OCI-LY1 (cell line): ENCODE results near the gene KRT3.

ENCODE experiments used
- H2AFZ ChIP-seq: fragments of 200-600 bp; sonication (generic), shearing (Covaris generic); 2 replicates; pipeline ENCODE4 v1.6.0; 2014; ENCODE audit warnings: antibody characterized with exemption, mild to moderate bottlenecking, low read length
- H3F3A ChIP-seq: fragments of 200-600 bp; sonication (generic), shearing (Covaris generic); 2 replicates; pipeline ENCODE4 v1.6.0; 2014; ENCODE audit warnings: mild to moderate bottlenecking, antibody characterized with exemption, low read length, moderate library complexity; ENCODE audit not compliant: insufficient read depth
- H3K27ac ChIP-seq: fragments of 200-600 bp; sonication (generic); 2 replicates; pipeline ENCODE4 v1.5.1; 2014; ENCODE audit warnings: low read length, mixed run types, mild to moderate bottlenecking, low read depth; ENCODE audit not compliant: poor library complexity, severe bottlenecking
- H3K27me3 ChIP-seq: fragments of 200-600 bp; sonication (generic); 2 replicates; pipeline ENCODE4 v1.6.0; 2014; ENCODE audit warnings: antibody characterized with exemption, mild to moderate bottlenecking, low read length, moderate library complexity; ENCODE audit not compliant: insufficient read depth
- H3K36me3 ChIP-seq: fragments of 200-600 bp; sonication (generic); 2 replicates; pipeline ENCODE4 v1.6.1; 2014; ENCODE audit warnings: mild to moderate bottlenecking, antibody characterized with exemption, low read length, moderate library complexity, mixed read lengths; ENCODE audit not compliant: insufficient read depth
- H3K4me1 ChIP-seq: fragments of 200-600 bp; sonication (generic); 2 replicates; pipeline ENCODE4 v1.5.1; 2014; ENCODE audit warnings: mild to moderate bottlenecking, low read length, moderate library complexity; ENCODE audit not compliant: insufficient read depth, severe bottlenecking
- H3K4me2 ChIP-seq: fragments of 200-600 bp; sonication (generic), shearing (Covaris generic); 2 replicates; pipeline ENCODE4 v1.6.1; 2014; ENCODE audit warnings: low read length
- H3K4me3 ChIP-seq: fragments of 200-600 bp; sonication (generic); 2 replicates; pipeline ENCODE4 v1.5.1; 2014; ENCODE audit warnings: low read length, low read depth, mild to moderate bottlenecking, mixed read lengths; ENCODE audit not compliant: poor library complexity, severe bottlenecking
- H3K79me2 ChIP-seq: fragments of 200-600 bp; shearing (Covaris generic); 2 replicates; pipeline ENCODE4 v1.6.1; 2016; ENCODE audit warnings: mixed run types, low read length, mixed read lengths; ENCODE audit not compliant: insufficient read depth
- H3K9ac ChIP-seq: fragments of 200-600 bp; sonication (generic), shearing (Covaris generic); 2 replicates; pipeline ENCODE4 v1.6.1; 2014; ENCODE audit warnings: mild to moderate bottlenecking, low read length, mixed read lengths
- H3K9me2 ChIP-seq: fragments of 200-600 bp; sonication (generic), shearing (Covaris generic); 2 replicates; pipeline ENCODE4 v1.6.1; 2014; ENCODE audit warnings: low read depth, mild to moderate bottlenecking, low read length, mixed read lengths
- H3K9me3 ChIP-seq: fragments of 200-600 bp; shearing (Covaris generic); 2 replicates; pipeline ENCODE4 v1.6.1; 2014; ENCODE audit warnings: low read length, mixed read lengths
- H4K20me1 ChIP-seq: fragments of 200-600 bp; sonication (generic), shearing (Covaris generic); 2 replicates; pipeline ENCODE4 v1.6.0; 2016; ENCODE audit warnings: mild to moderate bottlenecking, low read length; ENCODE audit not compliant: insufficient read depth
- CTCF ChIP-seq: fragments of 200-600 bp; sonication (generic), shearing (Covaris generic); IDR thresholded peaks from 2 replicates; pipeline ENCODE4 v1.5.1; 2017; ENCODE audit warnings: mild to moderate bottlenecking, antibody characterized with exemption, low read length, moderate library complexity, mixed read lengths
- EZH2 ChIP-seq: fragments of 200-600 bp; sonication (generic), shearing (Covaris generic); IDR thresholded peaks from 2 replicates; pipeline ENCODE4 v1.8.0; 2017; ENCODE audit warnings: borderline replicate concordance, mixed run types, mild to moderate bottlenecking, antibody characterized with exemption, low read length, moderate library complexity, mixed read lengths

The KRT3 gene

GRCh38 chr12:52798671-52799504 lies 3.0 kb upstream of the KRT3 start:
- Histone ChIP-seq H2AFZ (no peak overlapping the region), H3K27ac (no peak overlapping the region), H4K20me1 (no peaks in the 10 kb centered on the region), H3K4me3 (no peak overlapping the region), H3K4me2 (no peak overlapping the region), H3K9me2 (no peaks in the 10 kb centered on the region), H3K4me1 (no peaks in the 10 kb centered on the region), H3K27me3 (peaks cover 5% of the 10 kb centered on the region; the same call in 1 of the 2 replicates), H3K9ac (no peak overlapping the region), H3K79me2 (no peaks in the 10 kb centered on the region), H3F3A (no peaks in the 10 kb centered on the region), H3K9me3 (no peaks in the 10 kb centered on the region), H3K36me3 (no peaks in the 10 kb centered on the region)
- TF ChIP-seq EZH2 (no peak), CTCF (no peak)

- TF ChIP-seq EZH2 (no peak), CTCF (no peak)
- Histone ChIP-seq H3K9me3 (no peaks in the 10 kb centered on the region), H3K4me1 (no peaks in the 10 kb centered on the region), H3K36me3 (no peaks in the 10 kb centered on the region), H4K20me1 (no peaks in the 10 kb centered on the region), H3K27me3 (peaks cover 5% of the 10 kb centered on the region; the same call in 1 of the 2 replicates), H3K9ac (no peak overlapping the region), H3K4me2 (no peak overlapping the region), H3K4me3 (no peak overlapping the region), H3F3A (no peaks in the 10 kb centered on the region), H3K9me2 (no peaks in the 10 kb centered on the region), H3K27ac (no peak overlapping the region), H3K79me2 (no peaks in the 10 kb centered on the region), H2AFZ (no peak overlapping the region)
Measured at GRCh38 chr12:52798003-52798670, 2.2 kb upstream of the KRT3 start.

GRCh38 chr12:52797529-52797894 lies 1.6 kb upstream of the KRT3 start:
- H3K9me2 ChIP-seq, result no peaks in the 10 kb centered on the region
- no peak overlapping the region for H3K4me2 ChIP-seq
- H3K79me2 ChIP-seq, result no peaks in the 10 kb centered on the region
- H3K9me3 ChIP-seq, result no peaks in the 10 kb centered on the region
- TF ChIP-seq CTCF (no peak), EZH2 (no peak)
- peaks cover 5% of the 10 kb centered on the region; the same call in 1 of the 2 replicates for H3K27me3 ChIP-seq
- no peaks in the 10 kb centered on the region for H3F3A ChIP-seq
- no peak overlapping the region for H2AFZ ChIP-seq
- H3K36me3 ChIP-seq, result no peaks in the 10 kb centered on the region
- H4K20me1 ChIP-seq, result no peaks in the 10 kb centered on the region
- no peaks in the 10 kb centered on the region for H3K4me1 ChIP-seq
- H3K27ac ChIP-seq, result no peak overlapping the region
- H3K4me3 ChIP-seq, result no peak overlapping the region
- H3K9ac ChIP-seq, result no peak overlapping the region
